CD4-positive, alpha-beta T cell (primary cell): Measurements from ENCODE around the gene ARSG. TPM values are rescaled to one million over a fixed set of nuclear protein-coding genes. Genes with fewer than 3 reads are reported as not detected.

Source experiments
- ATAC-seq: fragments of 200-7000 bp; cut with Tn5 transposase; one replicate; pipeline ENCODE4 v1.10.0; 2022; ENCODE audit warnings: mild to moderate bottlenecking; ENCODE audit not compliant: poor library complexity
- CTCF ChIA-PET: fragments of 350-600 bp; sonication (Branson Sonifier 250); formaldehyde crosslinking; loops from one replicate; lab custom pipeline; 2021; ENCODE audit warnings: antibody characterized with exemption, inconsistent platforms; lab: Charles Lee
- POLR2A ChIA-PET: fragments of 350-600 bp; sonication (Branson Sonifier 250); formaldehyde crosslinking; loops from one replicate; lab custom pipeline; 2021; ENCODE audit warnings: antibody characterized with exemption, inconsistent platforms; lab: Charles Lee
- DNase-seq, 14 experiments: peaks; one replicate each; pipeline ENCODE4 v3.0.0-alpha.2; 2013 to 2020; ENCODE audit warnings: mixed read lengths in 2 of 14
- H3K27ac ChIP-seq, 2 donors: one replicate each; pipeline versions ENCODE4 v1.5.1 to v1.7.0; 2013; ENCODE audit warnings: low read length in 2 of 2, low read depth in 1 of 2, mild to moderate bottlenecking in 1 of 2
- H3K27me3 ChIP-seq, 2 experiments: 1 replicate in 1 of 2; 2 replicates in 1 of 2; pipeline versions ENCODE4 v1.6.1 to v1.7.0; 2013; ENCODE audit warnings: low read length in 2 of 2, control low read depth in 1 of 2, mild to moderate bottlenecking in 1 of 2, moderate library complexity in 1 of 2; ENCODE audit not compliant: insufficient read depth in 2 of 2, control insufficient read depth in 1 of 2
- H3K36me3 ChIP-seq: one replicate; pipeline ENCODE4 v1.6.1; 2013; ENCODE audit warnings: low read length, control low read depth; ENCODE audit not compliant: insufficient read depth
- H3K4me1 ChIP-seq: one replicate; pipeline ENCODE4 v1.6.1; 2013; ENCODE audit warnings: low read length, control low read depth; ENCODE audit not compliant: insufficient read depth
- H3K4me3 ChIP-seq: one replicate; pipeline ENCODE4 v1.5.1; 2013; ENCODE audit warnings: mild to moderate bottlenecking, low read length, moderate library complexity
- H3K9me3 ChIP-seq, 2 experiments: 1 replicate in 1 of 2; 2 replicates in 1 of 2; pipeline versions ENCODE4 v1.6.1 to v1.7.0; 2013; ENCODE audit warnings: low read length in 2 of 2, mild to moderate bottlenecking in 2 of 2, control low read depth in 1 of 2, moderate library complexity in 1 of 2; ENCODE audit not compliant: control insufficient read depth in 1 of 2, insufficient read depth in 1 of 2
- H3K27ac Mint-ChIP-seq: one replicate; pipeline ENCODE4 v1.8.0; 2020; ENCODE audit warnings: mixed read lengths
- H3K27me3 Mint-ChIP-seq: one replicate; pipeline ENCODE4 v1.8.0; 2021; ENCODE audit warnings: mixed read lengths
- H3K36me3 Mint-ChIP-seq: one replicate; pipeline ENCODE4 v1.8.0; 2021; ENCODE audit warnings: low read depth, mixed read lengths
- H3K4me1 Mint-ChIP-seq: one replicate; pipeline ENCODE4 v1.8.0; 2021; ENCODE audit warnings: low read depth, mixed read lengths
- H3K4me3 Mint-ChIP-seq: one replicate; pipeline ENCODE4 v1.8.0; 2020; ENCODE audit warnings: mild to moderate bottlenecking, mixed read lengths
- H3K9me3 Mint-ChIP-seq: one replicate; pipeline ENCODE4 v1.8.0; 2020; ENCODE audit warnings: mixed read lengths
- intact Hi-C, 2 experiments: fragments of 100-400 bp; cut with DNase I in 1 of 2; cut with micrococcal nuclease in 1 of 2; formaldehyde crosslinking; loops; one replicate each; pipeline versions ENCODE4 v1.15.1 to v1.9.0; 2023 to 2025; cut with DNase I, micrococcal nuclease
- microRNA-seq: library from miRNA; unstranded; fragments of <30 nt; microRNA quantifications from one replicate; pipeline ENCODE4 v1.2.0, GENCODE V29; 2021; ENCODE audit warnings: borderline microRNAs expressed, borderline replicate concordance
- total RNA-seq, 174 experiments: library from RNA in 2 of 174; stranded (reverse) in 2 of 174; gene quantifications; one replicate each; pipeline ENCODE4 v1.2.3 and lab custom pipeline; 2021 to 2026
- TF ChIP-seq, protein P1 (sequence below): fragments of 200-600 bp; IDR thresholded peaks from one replicate; pipeline ENCODE4 v1.8.0; 2022; ENCODE audit warnings: antibody characterized with exemption, mild to moderate bottlenecking

ARSG gene
- total RNA-seq, 2 experiments from 2014 or later = 13.8 to 16.0 TPM

DNA sequence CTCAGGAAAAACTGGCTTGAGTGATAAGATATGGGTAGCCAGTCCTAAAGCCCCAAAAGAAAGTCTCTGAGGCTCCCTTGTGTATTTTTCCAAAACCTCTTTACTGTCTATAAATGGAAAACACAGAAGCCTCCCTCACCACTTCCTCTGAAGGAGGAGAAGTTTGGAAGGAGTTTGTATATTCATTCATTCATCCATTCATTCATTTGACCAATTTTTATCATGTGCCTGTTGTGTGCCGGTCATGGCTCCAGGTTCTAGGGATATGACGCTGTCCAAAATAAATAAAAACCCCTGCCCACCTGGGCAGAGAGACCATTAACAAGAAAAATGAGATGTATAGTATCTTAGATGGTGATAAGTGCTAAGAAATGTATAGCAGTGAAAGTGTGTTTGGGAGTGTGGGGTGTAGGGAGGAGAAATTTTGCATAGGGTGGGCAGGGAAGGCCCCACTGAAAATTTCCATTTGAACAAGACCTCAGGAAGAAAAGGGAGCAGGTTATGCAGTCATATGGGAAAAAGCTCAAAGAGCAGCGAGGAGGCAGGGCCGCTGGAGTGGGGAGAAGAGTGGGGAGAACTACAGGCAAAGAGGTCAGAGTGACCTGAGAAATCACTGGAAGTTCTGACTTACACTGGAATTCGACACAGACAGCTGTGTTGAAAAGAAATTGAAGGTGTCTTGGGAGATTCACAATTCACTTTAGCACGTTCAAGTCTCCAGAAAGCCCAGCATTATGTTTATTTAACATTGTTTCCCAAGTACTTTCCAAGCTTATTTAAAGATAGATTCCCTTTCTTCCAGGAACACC is 172.1 kb downstream of the ARSG start:
- H3K4me1 Mint-ChIP-seq = peaks cover 40% of the 10 kb centered on the region
- H3K27ac Mint-ChIP-seq = no peak overlapping the region

DNA sequence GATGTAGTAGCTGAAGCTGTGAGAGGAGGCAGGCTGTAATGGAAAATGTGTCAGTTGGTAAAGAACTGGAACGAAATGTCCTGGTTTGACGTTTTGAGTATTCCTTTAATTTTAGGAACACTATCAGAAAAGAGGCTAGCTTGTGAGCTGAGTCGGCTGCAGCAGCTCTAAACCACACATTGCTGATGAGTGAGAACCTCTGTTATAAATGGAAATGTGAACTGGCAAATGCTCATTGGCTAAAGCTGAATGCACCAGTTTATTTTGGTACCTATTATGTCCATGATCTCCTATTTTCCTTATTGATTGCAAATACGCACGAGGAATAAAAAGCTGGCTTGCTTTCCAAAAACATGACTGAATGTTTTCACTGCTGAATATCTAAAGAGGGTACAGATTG is 177.0 kb downstream of the ARSG start:
- no peak overlapping the region for H3K27ac Mint-ChIP-seq
- CTCF ChIA-PET = interaction anchor here (1.5 kb wide), 1 partner anchor 264 kb away, joined by 5 read pairs; no protein-coding TSS in a partner anchor
- Histone ChIP-seq H3K27ac (no peak overlapping the region), H3K4me3 (no peak overlapping the region), H3K36me3 (no peaks in the 10 kb centered on the region), H3K27me3 (peaks cover 0 to 6% of the 10 kb centered on the region in 2 experiments), H3K9me3 (no peaks in the 10 kb centered on the region), H3K4me1 (no peaks in the 10 kb centered on the region)
- H3K27me3 Mint-ChIP-seq = no peaks in the 10 kb centered on the region
- DNase-seq (no peak), ATAC-seq (no peak)
- no peak overlapping the region for H3K4me3 Mint-ChIP-seq
- H3K4me1 Mint-ChIP-seq = no peaks in the 10 kb centered on the region
- no peaks in the 10 kb centered on the region for H3K9me3 Mint-ChIP-seq
- intact Hi-C loops = loop anchor here in 1 of 2 experiments (10.0 kb wide), 1 partner anchor 264 kb away; no protein-coding TSS in a partner anchor
- TF ChIP-seq, protein P1, sequence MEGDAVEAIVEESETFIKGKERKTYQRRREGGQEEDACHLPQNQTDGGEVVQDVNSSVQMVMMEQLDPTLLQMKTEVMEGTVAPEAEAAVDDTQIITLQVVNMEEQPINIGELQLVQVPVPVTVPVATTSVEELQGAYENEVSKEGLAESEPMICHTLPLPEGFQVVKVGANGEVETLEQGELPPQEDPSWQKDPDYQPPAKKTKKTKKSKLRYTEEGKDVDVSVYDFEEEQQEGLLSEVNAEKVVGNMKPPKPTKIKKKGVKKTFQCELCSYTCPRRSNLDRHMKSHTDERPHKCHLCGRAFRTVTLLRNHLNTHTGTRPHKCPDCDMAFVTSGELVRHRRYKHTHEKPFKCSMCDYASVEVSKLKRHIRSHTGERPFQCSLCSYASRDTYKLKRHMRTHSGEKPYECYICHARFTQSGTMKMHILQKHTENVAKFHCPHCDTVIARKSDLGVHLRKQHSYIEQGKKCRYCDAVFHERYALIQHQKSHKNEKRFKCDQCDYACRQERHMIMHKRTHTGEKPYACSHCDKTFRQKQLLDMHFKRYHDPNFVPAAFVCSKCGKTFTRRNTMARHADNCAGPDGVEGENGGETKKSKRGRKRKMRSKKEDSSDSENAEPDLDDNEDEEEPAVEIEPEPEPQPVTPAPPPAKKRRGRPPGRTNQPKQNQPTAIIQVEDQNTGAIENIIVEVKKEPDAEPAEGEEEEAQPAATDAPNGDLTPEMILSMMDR = no peak
- POLR2A ChIA-PET = interaction anchor here (1.0 kb wide), 1 partner anchor 212 kb away, joined by 3 read pairs; no protein-coding TSS in a partner anchor
- no peaks in the 10 kb centered on the region for H3K36me3 Mint-ChIP-seq

More for the DNA sequence above, 172.1 kb downstream of the ARSG start:
- intact Hi-C loops = loop anchor here (1.0 to 10.0 kb wide), 6 partner anchors 27 to 501 kb away; no protein-coding TSS in a partner anchor
- H3K36me3 Mint-ChIP-seq = no peaks in the 10 kb centered on the region
- Histone ChIP-seq H3K4me1 (peaks cover 34% of the 10 kb centered on the region), H3K9me3 (no peaks in the 10 kb centered on the region), H3K4me3 (no peak overlapping the region), H3K36me3 (no peaks in the 10 kb centered on the region), H3K27ac (no peak overlapping the region), H3K27me3 (peaks cover 0 to 6% of the 10 kb centered on the region in 2 experiments)
- TF ChIP-seq, protein P1 = peak; percentile 9
- POLR2A ChIA-PET = no interaction called here
- H3K27me3 Mint-ChIP-seq = no peaks in the 10 kb centered on the region
- H3K4me3 Mint-ChIP-seq = no peak overlapping the region
- H3K9me3 Mint-ChIP-seq = no peaks in the 10 kb centered on the region
- CTCF ChIA-PET = interaction anchor here (0.9 to 1.4 kb wide), 2 partner anchors 27 to 406 kb away, joined by 3 to 4 read pairs; no protein-coding TSS in a partner anchor
- ATAC-seq = no peak
- no peak for DNase-seq

- H3K27ac ChIP-seq = no peak overlapping the region
- POLR2A ChIA-PET = interaction anchor here (1.0 kb wide), 1 partner anchor 213 kb away, joined by 3 read pairs; no protein-coding TSS in a partner anchor
- no peaks in the 10 kb centered on the region for H3K36me3 Mint-ChIP-seq
- H3K9me3 Mint-ChIP-seq = no peaks in the 10 kb centered on the region
- TF ChIP-seq, protein P1 = no peak
- H3K4me1 ChIP-seq = no peaks in the 10 kb centered on the region
- intact Hi-C loops = loop anchor here in 1 of 2 experiments (10.0 kb wide), 1 partner anchor 264 kb away; no protein-coding TSS in a partner anchor
- no peak for DNase-seq
- H3K4me1 Mint-ChIP-seq = no peaks in the 10 kb centered on the region
- no peaks in the 10 kb centered on the region for H3K27me3 Mint-ChIP-seq
- no peak overlapping the region for H3K4me3 Mint-ChIP-seq
- no peaks in the 10 kb centered on the region for H3K36me3 ChIP-seq
- no peak for ATAC-seq
- CTCF ChIA-PET = no interaction called here
- H3K27me3 ChIP-seq = peaks cover 0 to 6% of the 10 kb centered on the region in 2 experiments
- H3K4me3 ChIP-seq = no peak overlapping the region
- H3K9me3 ChIP-seq = no peaks in the 10 kb centered on the region
- no peak overlapping the region for H3K27ac Mint-ChIP-seq
Observed at GRCh38 chr17:68468788-68469187, 177.5 kb downstream of the ARSG start.

Small RNA genes lying within 50 kb of the gene (microRNA-seq; reads per million reads assigned to microRNA genes)
- gene MIR635 = not detected

Other genes starting within 250 kb of the ARSG start
- 10 to 100 TPM; 63.0 to 64.9 TPM for gene AMZ2, start 43.5 kb upstream of the ARSG start, total RNA-seq
- 1 to 10 TPM; 7.7 to 9.5 TPM for gene SLC16A6, start 368 bp upstream of the ARSG start, total RNA-seq
- gene WIPI1, start 166.0 kb downstream of the ARSG start, total RNA-seq = 1 to 10 TPM; 2.0 to 2.6 TPM
- gene PRKAR1A, start 220.9 kb downstream of the ARSG start, total RNA-seq = 10 to 100 TPM; 88.8 to 89.1 TPM